Stimulated activated CD4-positive, alpha-beta T cell treated with anti-CD3 and anti-CD28 coated beads, Interleukin-12 subunit alpha, Interleukin-12 subunit beta, amount 100 ng/mL, for 4 hours (primary cell): ENCODE data around the gene COLQ.
"Not testable (repeated sequence)": the region's sequence is repeated elsewhere in the genome, so short reads cannot be mapped to it uniquely, and the experiment has no call there.

ENCODE experiments used
- DNase-seq: peaks from one replicate; pipeline ENCODE4 v3.0.0-alpha.2; 2020

COLQ gene

GRCh38 chr3:15486979-15487378 is 34.5 kb downstream of the COLQ start:
- no peak for DNase-seq

DNA sequence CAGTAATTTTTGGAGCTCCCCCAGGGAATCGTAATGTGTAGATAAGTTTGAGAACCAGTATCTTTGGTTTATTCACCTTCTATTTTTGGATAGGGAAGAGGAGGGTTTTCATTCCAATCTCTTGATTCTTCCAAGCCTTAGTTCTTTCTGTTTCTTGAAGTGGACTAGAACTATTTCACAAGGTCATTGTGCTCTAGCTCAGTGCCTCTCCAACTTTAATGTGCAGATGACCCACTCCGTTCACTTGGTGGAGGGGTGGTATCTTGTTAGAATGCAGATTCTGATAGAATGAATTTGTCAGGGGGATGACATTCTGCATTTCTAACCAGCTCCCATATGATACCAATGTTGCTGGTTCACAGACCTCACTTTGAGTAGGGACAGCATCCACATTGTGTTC is 35.5 kb downstream of the COLQ start:
- no peak for DNase-seq

- not testable (repeated sequence) for DNase-seq
These were observed 37.0 kb downstream of the COLQ start for GRCh38 chr3:15484551-15484950.

- no peak for DNase-seq
These were observed 41.9 kb downstream of the COLQ start for GRCh38 chr3:15479400-15480224.

DNA sequence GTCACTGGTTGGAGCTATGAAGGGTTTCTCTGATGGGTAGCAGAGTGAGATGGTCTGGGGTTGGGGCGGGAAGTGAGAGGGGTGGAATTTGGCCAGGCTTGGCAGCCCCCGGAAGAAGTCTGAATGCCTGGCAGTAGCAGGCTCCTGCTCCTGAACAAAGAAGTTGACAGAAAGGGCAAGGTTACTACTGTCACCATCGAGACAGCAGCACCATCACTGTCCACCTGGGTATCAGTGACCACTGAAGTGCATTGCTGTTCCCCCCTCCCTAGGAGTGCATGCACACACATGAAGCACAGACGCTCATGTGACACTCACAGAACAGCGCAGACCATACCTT is 42.9 kb downstream of the COLQ start:
- no peak for DNase-seq

DNA sequence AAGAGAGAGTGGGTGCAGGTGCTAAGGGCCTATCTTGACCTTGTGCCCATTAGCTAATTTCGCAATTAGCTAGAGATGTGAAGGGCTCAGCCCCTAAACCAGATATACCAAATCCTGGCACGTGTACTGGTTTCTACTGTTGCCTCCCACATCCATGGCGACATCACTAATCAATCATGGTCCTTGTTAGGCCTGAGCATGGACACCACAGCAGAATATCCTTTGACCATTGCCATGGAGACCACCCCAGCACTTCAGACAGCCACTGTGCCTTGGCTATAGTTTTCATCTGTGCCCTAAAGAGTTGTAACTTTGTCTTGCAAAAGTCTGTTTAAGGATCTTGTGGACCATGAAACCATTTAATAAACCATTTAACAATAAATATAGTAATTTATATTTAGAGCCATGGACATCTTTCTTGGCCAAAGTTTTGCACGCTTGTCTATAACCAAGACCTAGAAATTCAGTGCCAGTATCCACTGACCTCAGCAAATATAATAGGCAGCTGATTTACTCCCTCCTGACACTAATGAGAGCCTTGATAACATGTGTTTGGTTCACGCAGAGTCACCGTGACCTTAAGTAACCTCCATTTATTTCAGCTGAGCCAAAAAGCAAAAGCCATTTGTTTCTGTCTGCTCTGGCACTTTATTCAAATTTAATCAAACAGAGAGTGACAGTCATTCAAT is 43.4 kb downstream of the COLQ start:
- no peak for DNase-seq

GRCh38 chr3:15476378-15476777 is 45.1 kb downstream of the COLQ start:
- DNase-seq: no peak

GRCh38 chr3:15475161-15475560 is 46.3 kb downstream of the COLQ start:
- no peak for DNase-seq

DNA sequence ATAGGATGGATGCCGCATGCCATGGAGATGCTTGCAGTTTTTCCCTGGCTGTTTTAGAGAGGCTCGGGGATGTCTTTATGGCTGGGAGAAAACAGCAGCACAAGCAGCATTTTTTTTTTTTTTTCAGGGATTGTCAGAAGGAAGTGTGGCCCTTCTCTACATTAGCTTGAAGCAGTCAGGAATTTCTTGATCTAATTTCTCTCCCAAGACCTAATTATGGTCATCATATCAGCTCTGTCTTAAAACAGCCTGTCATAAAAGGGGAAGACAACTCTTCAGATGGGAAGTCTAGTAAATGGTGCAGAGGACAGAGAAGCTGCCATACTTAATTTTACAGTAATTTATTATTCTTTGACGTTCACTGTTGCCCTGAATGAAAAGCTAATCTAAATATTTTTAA is 49.6 kb downstream of the COLQ start:
- DNase-seq: no peak

DNA sequence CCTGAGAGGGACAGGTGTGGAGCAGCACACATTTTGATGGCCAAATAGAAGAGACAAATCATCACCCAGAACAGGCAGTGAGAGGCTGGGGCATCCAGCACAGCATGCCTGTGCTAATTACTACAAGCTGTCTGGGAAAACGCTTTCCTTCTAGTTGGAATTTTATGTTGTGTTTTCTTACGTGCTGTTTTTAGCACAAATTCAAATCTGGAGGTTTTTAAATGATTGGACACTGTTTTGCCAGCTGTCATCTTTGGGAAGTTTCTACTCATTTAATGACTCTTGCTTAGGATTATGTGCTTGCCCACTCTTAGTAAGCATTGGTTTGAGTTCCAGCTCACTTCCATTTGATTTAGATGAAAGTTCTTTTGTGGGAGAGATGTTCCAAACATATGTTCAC is 50.7 kb downstream of the COLQ start:
- DNase-seq: no peak

DNA sequence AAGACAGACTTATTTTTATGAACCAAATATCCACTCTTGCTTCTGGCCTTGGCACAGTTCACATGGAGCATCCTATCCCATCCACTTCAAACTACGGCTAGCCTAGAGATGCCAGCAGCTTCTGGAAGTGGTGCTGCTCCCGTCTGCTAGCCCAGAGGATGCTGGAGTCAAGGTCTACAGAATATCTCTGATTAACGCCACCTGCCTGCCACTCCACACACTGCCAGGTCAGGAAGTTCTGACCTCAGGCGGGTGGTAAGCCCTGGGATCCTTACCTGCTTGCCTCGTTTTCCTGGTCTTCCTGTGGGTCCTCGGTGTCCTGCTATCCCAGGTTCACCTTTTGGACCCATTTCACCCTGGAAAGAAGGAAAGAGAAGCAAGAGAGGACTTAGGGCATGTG is 51.2 kb downstream of the COLQ start:
- no peak for DNase-seq

- DNase-seq: no peak
These were observed 54.0 kb downstream of the COLQ start for GRCh38 chr3:15467227-15468181.

DNA sequence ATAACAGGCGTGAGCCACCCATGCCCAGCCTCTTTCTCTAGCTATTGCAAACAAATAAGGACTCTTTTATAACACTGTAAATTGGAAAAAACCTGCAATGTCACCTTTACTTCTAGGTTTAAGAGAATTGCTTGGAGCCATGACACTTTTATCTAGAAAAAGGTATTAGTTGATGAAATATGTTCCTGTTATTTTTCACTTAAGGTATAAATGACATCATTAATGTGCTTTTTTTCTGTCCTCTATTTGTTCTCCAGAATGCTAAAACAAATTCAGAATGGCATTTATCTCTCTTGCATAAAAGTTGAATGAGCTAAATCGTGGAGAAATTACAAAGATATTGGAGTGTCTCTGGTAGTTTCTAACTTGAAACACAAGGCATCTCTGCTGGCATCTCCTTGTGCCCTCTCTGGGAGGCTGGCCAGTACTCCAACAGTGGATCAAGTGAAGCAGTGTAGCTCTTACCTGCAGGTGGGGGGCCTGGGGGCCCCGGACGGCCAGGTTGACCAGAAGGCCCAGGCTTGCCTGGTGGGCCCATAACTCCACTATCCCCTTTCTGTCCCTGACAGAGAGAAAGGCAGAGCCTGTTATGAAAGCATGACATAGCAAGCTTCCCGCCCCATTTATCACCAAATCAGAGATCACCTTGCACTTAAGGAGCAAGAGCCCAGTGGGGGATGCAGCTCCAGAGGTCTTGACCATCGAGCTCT is 55.5 kb downstream of the COLQ start:
- no peak for DNase-seq

GRCh38 chr3:15462451-15462850 is 59.1 kb downstream of the COLQ start:
- no peak for DNase-seq

- no peak for DNase-seq
These were observed 60.5 kb downstream of the COLQ start for GRCh38 chr3:15460891-15461531.

DNA sequence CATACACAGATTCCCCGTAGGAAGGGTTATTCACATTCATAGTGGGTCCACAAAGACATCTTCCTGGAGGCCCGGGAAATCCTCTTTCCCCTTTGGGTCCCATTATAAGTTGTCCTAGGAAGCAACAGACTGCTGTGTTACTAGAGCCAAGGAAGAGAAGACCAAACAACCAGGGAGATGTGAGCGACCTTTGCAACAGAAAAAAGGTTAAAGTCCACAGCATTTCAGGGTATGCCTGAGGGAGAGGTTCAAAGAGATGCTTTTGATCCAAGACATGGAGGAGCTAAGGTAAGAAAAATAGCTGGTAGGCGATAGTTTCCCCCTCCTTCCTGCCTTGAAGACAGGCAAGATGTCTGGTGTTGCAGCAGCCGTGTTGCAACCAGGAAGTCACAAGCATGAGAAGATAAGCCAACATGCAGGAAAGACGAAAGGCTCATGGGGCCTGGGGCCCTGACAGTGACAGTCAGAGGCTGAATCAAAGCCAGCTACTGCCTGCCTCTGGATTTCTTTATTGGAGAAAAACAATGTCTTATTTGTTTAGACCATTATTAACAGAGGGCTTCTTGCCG is 63.2 kb downstream of the COLQ start:
- no peak for DNase-seq

GRCh38 chr3:15456915-15457314 is 64.6 kb downstream of the COLQ start:
- DNase-seq: not testable (repeated sequence)

DNA sequence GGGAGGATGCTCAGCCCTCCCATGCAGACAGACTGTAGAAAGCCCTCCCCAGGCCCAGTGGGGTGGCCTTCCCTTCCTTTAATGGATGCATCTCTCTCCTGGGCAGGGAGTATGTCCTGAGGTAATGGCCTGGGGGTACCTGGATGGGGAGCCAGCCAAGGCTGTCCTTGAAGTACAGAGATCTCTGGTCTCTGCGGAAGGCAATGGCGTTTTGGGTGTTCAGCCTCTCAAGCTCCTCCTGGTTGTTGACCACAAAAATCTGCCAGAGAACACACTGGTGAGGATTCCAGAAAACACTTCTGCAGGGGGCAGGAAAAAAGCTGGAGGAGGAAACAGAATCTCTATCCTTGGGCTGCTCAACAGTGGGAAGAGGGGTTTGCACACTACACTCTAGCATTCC is 65.2 kb downstream of the COLQ start:
- no peak for DNase-seq

DNA sequence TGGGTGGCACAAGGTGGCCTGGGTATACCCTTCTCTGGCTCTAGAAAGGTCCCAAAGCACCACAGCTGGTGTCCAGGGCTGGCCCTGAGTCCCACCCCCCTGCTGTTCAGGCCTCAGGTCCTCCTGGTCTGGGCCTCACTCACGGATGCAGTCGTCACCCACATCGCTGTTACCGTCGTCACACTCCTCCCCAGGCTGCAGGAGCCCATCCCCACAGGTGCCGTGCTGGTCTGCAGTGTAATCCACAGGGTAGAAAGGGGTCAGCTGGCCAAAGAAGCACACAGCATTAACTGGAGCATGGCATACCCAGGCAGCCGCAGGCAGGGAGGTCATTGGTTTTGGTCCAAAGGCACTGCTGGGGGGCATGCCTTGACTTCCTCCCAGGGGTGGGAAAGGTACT is 65.8 kb downstream of the COLQ start:
- DNase-seq: no peak

- DNase-seq: no peak
These were observed 66.5 kb downstream of the COLQ start for GRCh38 chr3:15454965-15455364.

- DNase-seq: no peak
These were observed 67.4 kb downstream of the COLQ start for GRCh38 chr3:15453991-15454625.
